ENCODE measurements around the gene FASN. TPM values are rescaled to one million over a fixed set of nuclear protein-coding genes. Genes with fewer than 3 reads are reported as not detected.

FASN gene
- total and polyA plus RNA-seq, 2 donors (not counting 3 experiments of a cell fraction or from before 2014, with no cell fraction given): 101 to 360 TPM

GRCh38 chr17:82121660-82122629 is 23.9 kb upstream of the FASN start:
- Histone ChIP-seq H3K27ac (ENCODE audit: insufficient read depth, low read depth, low read length) (no peak overlapping the region), H4K20me1 (replicated peaks; ENCODE audit: control insufficient read depth, extremely low read depth, insufficient read depth, low read length) (no peaks in the 10 kb centered on the region), H3K9me1 (replicated peaks; ENCODE audit: control insufficient read depth, extremely low read depth, insufficient read depth, low read length) (no peaks in the 10 kb centered on the region), H3K9me3 (replicated peaks; ENCODE audit: control insufficient read depth, insufficient read depth, low read length) (no peaks in the 10 kb centered on the region), H3K4me1 (ENCODE audit: control insufficient read depth, extremely low read depth, insufficient read depth, low read length) (no peaks in the 10 kb centered on the region), H3K4me3 (replicated peaks in 1 of 3; ENCODE audit: insufficient read depth in 1 of 3, low read depth in 1 of 3, low read length in 3 of 3) (no peak overlapping the region), H3K27me3 (ENCODE audit: control insufficient read depth in 2 of 2, insufficient read depth in 2 of 2, low read length in 2 of 2) (no peaks in the 10 kb centered on the region), H3K9ac (replicated peaks; ENCODE audit: extremely low read depth, insufficient read depth, low read length) (no peak overlapping the region), H3K4me2 (ENCODE audit: insufficient read depth, low read length) (no peak overlapping the region), H2AFZ (ENCODE audit: low read depth, low read length) (no peak overlapping the region), H3K79me2 (ENCODE audit: control insufficient read depth, insufficient read depth, low read length) (no peaks in the 10 kb centered on the region), H3K36me3 (ENCODE audit: control insufficient read depth in 2 of 2, extremely low read depth in 1 of 2, insufficient read depth in 2 of 2, low read length in 2 of 2) (no peaks in the 10 kb centered on the region)
- FAIRE-seq (no peak), DNase-seq (ENCODE audit: low read depth, low spot score) (no peak)
- no peak for TF ChIP-seq CTCF (IDR thresholded peaks at IDR 0.05; ENCODE audit: extremely low read depth in 1 of 2, insufficient read depth in 1 of 2, low read depth in 1 of 2, low read length in 2 of 2)
- TF ChIP-seq POLR2AphosphoS5 (IDR thresholded peaks at IDR 0.05; ENCODE audit: insufficient read depth, low read depth, low read length): no peak
- TF ChIP-seq MAX (IDR thresholded peaks at IDR 0.05; ENCODE audit: insufficient read depth, insufficient read length): no peak
- no peak for TF ChIP-seq JUN (IDR thresholded peaks at IDR 0.05; ENCODE audit: borderline replicate concordance, insufficient read depth, insufficient read length, low read depth)
- no peak for TF ChIP-seq EZH2 (IDR thresholded peaks at IDR 0.05; ENCODE audit: borderline replicate concordance, low read depth, low read length, severe bottlenecking)
- no peak for TF ChIP-seq GATA2 (IDR thresholded peaks at IDR 0.05; ENCODE audit: insufficient read depth, insufficient read length, low read depth, low read length)
- TF ChIP-seq MYC (IDR thresholded peaks at IDR 0.05; ENCODE audit: low read depth, low read length): no peak
- no peak for TF ChIP-seq FOS (IDR thresholded peaks at IDR 0.05; ENCODE audit: borderline replicate concordance, insufficient read depth, low read length)
- TF ChIP-seq POLR2A (IDR thresholded peaks at IDR 0.05; ENCODE audit: low read depth, low read length): no peak
- ChIA-PET POLR2A (interaction anchor here (0.6 kb wide), 1 partner anchor 11 kb away, joined by 7 read pairs; no protein-coding TSS in a partner anchor), CTCF (interaction anchor here (1.9 kb wide), 1 partner anchor 20 kb away, joined by 4 read pairs; no protein-coding TSS in a partner anchor)
- dilution Hi-C loops (cut with MboI; ENCODE audit: extremely low pct_ligation_motif_present, low sequenced_read_pairs): no loop called here
- intact Hi-C loops (cut with micrococcal nuclease): no loop called here
- BruUV-seq (replicated peaks): no TSS peak
